ENCODE data around the gene RAB27A. TPM values are rescaled to one million over a fixed set of nuclear protein-coding genes. Genes with fewer than 3 reads are reported as not detected.
A peak's percentile ranks its signal among the peaks of the same experiment; 100 is the strongest.
"Not testable (repeated sequence)": the region's sequence is repeated elsewhere in the genome, so short reads cannot be mapped to it uniquely, and the experiment has no call there.

Gene RAB27A
- total RNA-seq, 1 donor from 2014 or later: 5.0 TPM

DNA sequence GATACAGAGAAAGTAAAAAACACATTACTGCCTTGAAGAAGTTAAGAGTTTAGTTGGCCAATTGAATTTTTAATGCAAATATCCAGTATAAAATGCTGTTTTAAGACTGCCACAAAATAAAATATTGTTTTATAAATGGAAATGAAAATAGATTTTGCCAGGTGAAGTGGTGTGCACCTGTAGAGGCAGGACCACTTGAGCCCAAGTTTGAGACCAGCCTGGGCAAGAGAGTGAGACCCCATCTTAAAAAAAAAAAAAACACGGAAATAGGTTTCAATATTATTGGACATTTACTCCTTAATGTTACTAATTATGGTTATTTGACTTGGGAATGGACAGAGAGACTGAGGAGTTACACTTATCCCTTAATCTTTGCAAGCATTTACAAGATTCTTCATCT is 31.4 kb upstream of the RAB27A start:
- Histone ChIP-seq H3K27me3 (ENCODE audit: control insufficient read depth, insufficient read depth, low read length) (no peaks in the 10 kb centered on the region), H3K4me3 (ENCODE audit: low read depth, low read length) (no peak overlapping the region), H3K36me3 (ENCODE audit: control insufficient read depth, insufficient read depth, low read length) (no peaks in the 10 kb centered on the region)
- TF ChIP-seq, protein P1, sequence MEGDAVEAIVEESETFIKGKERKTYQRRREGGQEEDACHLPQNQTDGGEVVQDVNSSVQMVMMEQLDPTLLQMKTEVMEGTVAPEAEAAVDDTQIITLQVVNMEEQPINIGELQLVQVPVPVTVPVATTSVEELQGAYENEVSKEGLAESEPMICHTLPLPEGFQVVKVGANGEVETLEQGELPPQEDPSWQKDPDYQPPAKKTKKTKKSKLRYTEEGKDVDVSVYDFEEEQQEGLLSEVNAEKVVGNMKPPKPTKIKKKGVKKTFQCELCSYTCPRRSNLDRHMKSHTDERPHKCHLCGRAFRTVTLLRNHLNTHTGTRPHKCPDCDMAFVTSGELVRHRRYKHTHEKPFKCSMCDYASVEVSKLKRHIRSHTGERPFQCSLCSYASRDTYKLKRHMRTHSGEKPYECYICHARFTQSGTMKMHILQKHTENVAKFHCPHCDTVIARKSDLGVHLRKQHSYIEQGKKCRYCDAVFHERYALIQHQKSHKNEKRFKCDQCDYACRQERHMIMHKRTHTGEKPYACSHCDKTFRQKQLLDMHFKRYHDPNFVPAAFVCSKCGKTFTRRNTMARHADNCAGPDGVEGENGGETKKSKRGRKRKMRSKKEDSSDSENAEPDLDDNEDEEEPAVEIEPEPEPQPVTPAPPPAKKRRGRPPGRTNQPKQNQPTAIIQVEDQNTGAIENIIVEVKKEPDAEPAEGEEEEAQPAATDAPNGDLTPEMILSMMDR (IDR thresholded peaks at IDR 0.05; ENCODE audit: insufficient read depth, low read length, poor library complexity, severe bottlenecking): no peak
- no peak for DNase-seq (ENCODE audit: low read depth)

GRCh38 chr15:55320238-55320550 is 30.6 kb upstream of the RAB27A start:
- Histone ChIP-seq H3K4me3 (ENCODE audit: low read depth, low read length) (no peak overlapping the region), H3K27me3 (ENCODE audit: control insufficient read depth, insufficient read depth, low read length) (no peaks in the 10 kb centered on the region), H3K36me3 (ENCODE audit: control insufficient read depth, insufficient read depth, low read length) (no peaks in the 10 kb centered on the region)
- TF ChIP-seq, protein P1 (IDR thresholded peaks at IDR 0.05; ENCODE audit: insufficient read depth, low read length, poor library complexity, severe bottlenecking): no peak
- no peak for DNase-seq (ENCODE audit: low read depth)

DNA sequence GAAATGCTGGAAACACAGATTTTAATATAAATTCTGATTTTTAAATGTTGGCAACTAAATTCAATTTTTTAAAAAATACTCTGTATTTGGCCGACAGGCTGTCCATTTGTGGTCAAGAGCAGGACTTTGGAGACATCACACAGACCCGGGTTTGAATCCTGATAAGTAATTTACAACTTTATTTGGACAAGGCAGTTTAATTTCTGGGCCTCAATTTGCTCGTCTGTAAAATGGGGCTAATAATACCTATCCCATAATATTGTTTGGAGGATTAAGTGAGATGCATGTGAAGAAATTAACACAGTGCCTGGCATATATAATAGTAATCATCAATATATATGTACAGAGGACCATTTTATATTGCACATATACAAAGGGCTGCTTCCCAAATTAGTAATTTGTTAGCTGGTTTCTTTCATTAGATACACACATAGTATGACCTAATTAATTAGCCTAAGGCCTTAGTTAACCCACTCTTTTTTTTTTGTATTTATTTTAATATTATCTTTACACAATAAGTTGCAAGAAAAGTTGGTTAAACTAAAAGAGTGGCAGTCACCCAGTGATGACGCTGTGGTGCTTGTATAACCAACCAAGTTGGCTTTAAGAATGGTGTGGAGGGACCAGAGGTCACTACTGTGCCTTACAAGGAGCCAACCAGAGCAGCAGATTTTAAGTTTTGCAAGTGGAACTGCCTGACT is 30.1 kb upstream of the RAB27A start:
- H3K27me3 ChIP-seq (ENCODE audit: control insufficient read depth, insufficient read depth, low read length): no peaks in the 10 kb centered on the region
- TF ChIP-seq, protein P1 (IDR thresholded peaks at IDR 0.05; ENCODE audit: insufficient read depth, low read length, poor library complexity, severe bottlenecking): no peak
- no peak for DNase-seq (ENCODE audit: low read depth)
- H3K36me3 ChIP-seq (ENCODE audit: control insufficient read depth, insufficient read depth, low read length): no peaks in the 10 kb centered on the region
- H3K4me3 ChIP-seq (ENCODE audit: low read depth, low read length): peak overlapping the region; percentile 85

- Histone ChIP-seq H3K4me3 (ENCODE audit: low read depth, low read length) (peak within 1 kb of the TSS; percentile 85), H3K36me3 (ENCODE audit: control insufficient read depth, insufficient read depth, low read length) (no peaks in the 10 kb centered on the region), H3K27me3 (ENCODE audit: control insufficient read depth, insufficient read depth, low read length) (no peaks in the 10 kb centered on the region)
- TF ChIP-seq, protein P1 (IDR thresholded peaks at IDR 0.05; ENCODE audit: insufficient read depth, low read length, poor library complexity, severe bottlenecking): no peak
- peak; percentile 61 for DNase-seq (ENCODE audit: low read depth)
Measured at GRCh38 chr15:55318588-55319494, 29.2 kb upstream of the RAB27A start, which contains the start of the genes PIGB and PIGBOS1. Gene PIGB, plus strand, starts transcription at chr15:55319222. Its CDS starts 29 bp downstream, at chr15:55319251. Gene PIGBOS1, minus strand, starts transcription at chr15:55319123. Its CDS starts 1,331 bp downstream, at chr15:55317792.

DNA sequence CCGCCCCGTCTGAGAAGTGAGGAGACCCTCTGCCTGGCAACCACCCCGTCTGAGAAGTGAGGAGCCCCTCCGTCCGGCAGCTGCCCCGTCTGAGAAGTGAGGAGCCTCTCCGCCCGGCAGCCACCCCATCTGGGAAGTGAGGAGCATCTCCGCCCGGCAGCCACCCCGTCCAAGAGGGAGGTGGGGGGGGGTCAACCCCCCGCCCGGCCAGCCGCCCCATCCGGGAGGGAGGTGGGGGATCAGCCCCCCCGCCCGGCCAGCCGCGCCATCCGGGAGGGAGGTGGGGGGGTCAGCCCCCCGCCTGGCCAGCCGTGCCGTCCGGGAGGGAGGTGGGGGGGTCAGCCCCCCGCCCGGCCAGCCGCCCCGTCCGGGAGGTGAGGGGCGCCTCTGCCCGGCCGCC is 13.2 kb upstream of the RAB27A start:
- H3K36me3 ChIP-seq (ENCODE audit: control insufficient read depth, insufficient read depth, low read length); H3K4me3 ChIP-seq (ENCODE audit: low read depth, low read length); DNase-seq (ENCODE audit: low read depth); H3K27me3 ChIP-seq (ENCODE audit: control insufficient read depth, insufficient read depth, low read length): not testable (repeated sequence)

GRCh38 chr15:55297315-55297714 is 7.7 kb upstream of the RAB27A start:
- TF ChIP-seq, protein P1 (IDR thresholded peaks at IDR 0.05; ENCODE audit: insufficient read depth, low read length, poor library complexity, severe bottlenecking): no peak
- no peaks in the 10 kb centered on the region for H3K27me3 ChIP-seq (ENCODE audit: control insufficient read depth, insufficient read depth, low read length)
- H3K36me3 ChIP-seq (ENCODE audit: control insufficient read depth, insufficient read depth, low read length): no peaks in the 10 kb centered on the region
- no peak overlapping the region for H3K4me3 ChIP-seq (ENCODE audit: low read depth, low read length)
- DNase-seq (ENCODE audit: low read depth): no peak
